ENCODE measurements around the gene C2orf78.
"Not testable (repeated sequence)": the region's sequence is repeated elsewhere in the genome, so short reads cannot be mapped to it uniquely, and the experiment has no call there.

The C2orf78 gene

GRCh38 chr2:73759285-73759764 is 24.7 kb upstream of the C2orf78 start:
- no peak for DNase-seq (ENCODE audit: insufficient read length, low spot score)
- no peak for FAIRE-seq
- TF ChIP-seq PAX5 (IDR thresholded peaks at IDR 0.05; ENCODE audit: insufficient read depth, low read length, severe bottlenecking) (no peak), POLR2A (IDR thresholded peaks at IDR 0.05; ENCODE audit: low read depth, low read length) (no peak), TAF1 (IDR thresholded peaks at IDR 0.05; ENCODE audit: low read depth, low read length) (no peak), POLR2AphosphoS5 (IDR thresholded peaks at IDR 0.05; ENCODE audit: low read depth, low read length) (no peak)

DNA sequence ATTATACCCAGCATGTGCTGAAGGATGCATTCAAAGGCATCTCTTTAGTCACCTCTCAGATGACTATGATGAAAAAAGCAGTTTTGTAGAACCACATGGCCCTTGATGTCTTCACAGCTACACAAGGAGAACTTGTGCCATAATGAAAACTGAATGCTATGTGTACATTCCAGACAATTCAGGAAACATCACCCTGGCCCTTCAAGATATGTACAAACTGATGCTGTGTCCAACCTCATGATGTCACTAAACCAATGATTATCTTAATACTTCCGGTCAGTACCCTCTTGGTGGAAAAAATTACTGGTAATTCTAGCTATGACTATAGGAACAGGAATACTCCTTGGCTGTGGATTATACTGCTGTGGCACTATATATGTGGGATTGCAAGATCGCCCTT is 24.1 kb upstream of the C2orf78 start:
- FAIRE-seq (no peak), DNase-seq (ENCODE audit: insufficient read length, low spot score) (no peak)
- TF ChIP-seq POLR2A (IDR thresholded peaks at IDR 0.05; ENCODE audit: low read depth, low read length), result no peak
- TF ChIP-seq SPI1 (IDR thresholded peaks at IDR 0.05; ENCODE audit: low read depth, low read length), result no peak
- TF ChIP-seq POU2F2 (IDR thresholded peaks at IDR 0.05; ENCODE audit: low read depth, low read length), result no peak
- TF ChIP-seq POLR2AphosphoS5 (IDR thresholded peaks at IDR 0.05; ENCODE audit: low read depth, low read length), result no peak
- no peak for TF ChIP-seq PAX5 (IDR thresholded peaks at IDR 0.05; ENCODE audit: insufficient read depth, low read length, severe bottlenecking)
- no peak for TF ChIP-seq TAF1 (IDR thresholded peaks at IDR 0.05; ENCODE audit: low read depth, low read length)

GRCh38 chr2:73762571-73762970 is 21.4 kb upstream of the C2orf78 start:
- FAIRE-seq, result no peak
- TF ChIP-seq POU2F2 (IDR thresholded peaks at IDR 0.05; ENCODE audit: low read depth, low read length) (no peak), PAX5 (IDR thresholded peaks at IDR 0.05; ENCODE audit: insufficient read depth, low read length, severe bottlenecking) (no peak), POLR2A (IDR thresholded peaks at IDR 0.05; ENCODE audit: low read depth, low read length) (no peak), SPI1 (IDR thresholded peaks at IDR 0.05; ENCODE audit: low read depth, low read length) (no peak), POLR2AphosphoS5 (IDR thresholded peaks at IDR 0.05; ENCODE audit: low read depth, low read length) (no peak), TAF1 (IDR thresholded peaks at IDR 0.05; ENCODE audit: low read depth, low read length) (no peak)
- DNase-seq (ENCODE audit: insufficient read length, low spot score), result no peak

DNA sequence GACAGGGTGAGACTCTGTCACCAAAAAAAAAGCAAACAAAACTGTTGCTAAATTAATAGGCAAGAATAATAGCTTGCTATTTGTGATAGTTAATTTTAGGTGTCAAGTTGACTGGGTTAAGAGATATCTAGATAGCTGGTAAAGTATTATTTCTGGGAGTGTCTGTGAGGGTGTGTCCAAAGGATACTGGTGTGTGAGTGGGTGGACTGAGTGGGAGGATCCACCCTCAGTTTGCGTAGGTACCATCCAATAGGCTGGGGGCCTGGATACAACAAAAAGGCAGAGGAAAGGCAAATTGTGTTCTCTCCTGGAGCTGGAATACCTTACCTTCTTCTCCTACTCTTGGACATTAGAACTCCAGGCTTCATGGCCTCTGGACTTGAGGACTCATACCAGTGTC is 19.0 kb upstream of the C2orf78 start:
- DNase-seq (ENCODE audit: insufficient read length, low spot score) (no peak), FAIRE-seq (no peak)
- TF ChIP-seq POLR2AphosphoS5 (IDR thresholded peaks at IDR 0.05; ENCODE audit: low read depth, low read length), result no peak
- no peak for TF ChIP-seq POU2F2 (IDR thresholded peaks at IDR 0.05; ENCODE audit: low read depth, low read length)
- TF ChIP-seq SPI1 (IDR thresholded peaks at IDR 0.05; ENCODE audit: low read depth, low read length), result no peak
- TF ChIP-seq PAX5 (IDR thresholded peaks at IDR 0.05; ENCODE audit: insufficient read depth, low read length, severe bottlenecking), result no peak
- TF ChIP-seq TAF1 (IDR thresholded peaks at IDR 0.05; ENCODE audit: low read depth, low read length), result no peak
- TF ChIP-seq POLR2A (IDR thresholded peaks at IDR 0.05; ENCODE audit: low read depth, low read length), result no peak

GRCh38 chr2:73766349-73766748 is 17.6 kb upstream of the C2orf78 start:
- DNase-seq (ENCODE audit: insufficient read length, low spot score), result no peak
- TF ChIP-seq POU2F2 (IDR thresholded peaks at IDR 0.05; ENCODE audit: low read depth, low read length) (no peak), POLR2A (IDR thresholded peaks at IDR 0.05; ENCODE audit: low read depth, low read length) (no peak), SPI1 (IDR thresholded peaks at IDR 0.05; ENCODE audit: low read depth, low read length) (no peak), TAF1 (IDR thresholded peaks at IDR 0.05; ENCODE audit: low read depth, low read length) (no peak), PAX5 (IDR thresholded peaks at IDR 0.05; ENCODE audit: insufficient read depth, low read length, severe bottlenecking) (no peak), POLR2AphosphoS5 (IDR thresholded peaks at IDR 0.05; ENCODE audit: low read depth, low read length) (no peak)

DNA sequence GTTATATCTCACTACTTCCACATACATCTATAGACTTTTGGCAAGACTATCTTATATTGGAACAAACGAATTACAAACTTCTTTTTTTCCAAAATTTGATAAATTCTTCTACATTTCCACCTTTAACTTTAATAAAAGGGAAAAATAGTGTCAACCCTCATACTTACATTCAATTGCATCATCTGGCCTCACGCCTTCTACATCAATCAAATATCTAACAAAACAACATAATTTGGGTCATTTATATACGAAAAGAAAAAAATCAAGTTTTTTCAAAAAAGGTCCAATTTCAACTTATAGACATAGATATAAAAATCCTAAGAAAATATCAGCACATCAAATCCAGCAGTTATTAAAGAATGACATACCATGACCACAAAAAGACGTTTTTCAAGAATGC is 17.0 kb upstream of the C2orf78 start:
- DNase-seq (ENCODE audit: insufficient read length, low spot score), result no peak
- FAIRE-seq, result no peak
- TF ChIP-seq POU2F2 (IDR thresholded peaks at IDR 0.05; ENCODE audit: low read depth, low read length), result no peak
- TF ChIP-seq POLR2AphosphoS5 (IDR thresholded peaks at IDR 0.05; ENCODE audit: low read depth, low read length), result no peak
- TF ChIP-seq TAF1 (IDR thresholded peaks at IDR 0.05; ENCODE audit: low read depth, low read length), result no peak
- no peak for TF ChIP-seq PAX5 (IDR thresholded peaks at IDR 0.05; ENCODE audit: insufficient read depth, low read length, severe bottlenecking)
- no peak for TF ChIP-seq SPI1 (IDR thresholded peaks at IDR 0.05; ENCODE audit: low read depth, low read length)
- TF ChIP-seq POLR2A (IDR thresholded peaks at IDR 0.05; ENCODE audit: low read depth, low read length), result no peak

More at GRCh38 chr2:73766349-73766748, 17.6 kb upstream of the C2orf78 start:
- FAIRE-seq, result no peak

- no peak for FAIRE-seq
Observed at GRCh38 chr2:73770725-73771124, 13.3 kb upstream of the C2orf78 start.

GRCh38 chr2:73772819-73773218 is 11.2 kb upstream of the C2orf78 start:
- FAIRE-seq, result no peak
- no peak for TF ChIP-seq PAX5 (IDR thresholded peaks at IDR 0.05; ENCODE audit: insufficient read depth, low read length, severe bottlenecking)
- no peak for TF ChIP-seq POU2F2 (IDR thresholded peaks at IDR 0.05; ENCODE audit: low read depth, low read length)
- TF ChIP-seq POLR2A (IDR thresholded peaks at IDR 0.05; ENCODE audit: low read depth, low read length), result no peak
- no peak for TF ChIP-seq SPI1 (IDR thresholded peaks at IDR 0.05; ENCODE audit: low read depth, low read length)
- no peak for TF ChIP-seq POLR2AphosphoS5 (IDR thresholded peaks at IDR 0.05; ENCODE audit: low read depth, low read length)
- no peak for TF ChIP-seq TAF1 (IDR thresholded peaks at IDR 0.05; ENCODE audit: low read depth, low read length)
- DNase-seq (ENCODE audit: insufficient read length, low spot score), result no peak

More at GRCh38 chr2:73770725-73771124, 13.3 kb upstream of the C2orf78 start:
- DNase-seq (ENCODE audit: insufficient read length, low spot score), result no peak
- no peak for TF ChIP-seq SPI1 (IDR thresholded peaks at IDR 0.05; ENCODE audit: low read depth, low read length)

DNA sequence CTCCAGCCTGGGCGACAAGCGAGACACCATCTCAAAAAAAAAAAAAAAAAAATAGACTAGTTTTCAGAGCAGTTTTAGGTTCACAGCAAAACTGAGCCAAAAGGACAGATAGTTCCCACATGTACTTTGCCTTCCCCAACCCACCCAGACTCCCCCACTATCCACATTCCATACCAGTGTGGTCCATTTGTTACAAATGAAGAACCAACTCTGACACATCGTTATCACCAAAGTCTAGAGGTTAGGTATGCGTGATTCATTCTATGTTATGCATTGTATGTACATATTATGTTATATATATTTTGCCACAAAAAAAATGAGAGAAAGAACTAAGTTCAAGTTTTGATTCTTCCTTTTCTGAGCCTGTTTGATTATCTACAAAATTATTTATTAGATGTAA is 7.6 kb upstream of the C2orf78 start:
- FAIRE-seq (no peak), DNase-seq (ENCODE audit: insufficient read length, low spot score) (no peak)
- TF ChIP-seq TAF1 (IDR thresholded peaks at IDR 0.05; ENCODE audit: low read depth, low read length), result no peak
- no peak for TF ChIP-seq SPI1 (IDR thresholded peaks at IDR 0.05; ENCODE audit: low read depth, low read length)
- no peak for TF ChIP-seq POLR2A (IDR thresholded peaks at IDR 0.05; ENCODE audit: low read depth, low read length)
- no peak for TF ChIP-seq POU2F2 (IDR thresholded peaks at IDR 0.05; ENCODE audit: low read depth, low read length)

- FAIRE-seq (peak; percentile 35), DNase-seq (ENCODE audit: insufficient read length, low spot score) (no peak)
- TF ChIP-seq PAX5 (IDR thresholded peaks at IDR 0.05; ENCODE audit: insufficient read depth, low read length, severe bottlenecking) (no peak), SPI1 (IDR thresholded peaks at IDR 0.05; ENCODE audit: low read depth, low read length) (peak; percentile 51)
Observed at GRCh38 chr2:73776869-73777519, 7.0 kb upstream of the C2orf78 start.

- not testable (repeated sequence) for FAIRE-seq; DNase-seq (ENCODE audit: insufficient read length, low spot score)
Observed at GRCh38 chr2:73778867-73779466, 5.0 kb upstream of the C2orf78 start.

Data from GM12891 (cell line).